Heart left ventricle (tissue), 16 donors: Measurements from ENCODE around the gene TMEM185A. TPM values are rescaled to one million over a fixed set of nuclear protein-coding genes. Genes with fewer than 3 reads are reported as not detected.
"Not testable (repeated sequence)": the region's sequence is repeated elsewhere in the genome, so short reads cannot be mapped to it uniquely, and the experiment has no call there.

ENCODE experiments used
- ATAC-seq, 4 donors: fragments of 200-7000 bp; cut with Tn5 transposase; one replicate each; pipeline ENCODE4 v1.9.1; 2020 to 2022; ENCODE audit warnings: moderate library complexity in 4 of 4, mild to moderate bottlenecking in 3 of 4, moderate number of reproducible peaks in 1 of 4
- DNase-seq, 5 donors: peaks; one replicate each; pipeline ENCODE4 v3.0.0-alpha.2; 2020
- H3K27ac ChIP-seq, 12 donors: fragments of 200-600 bp; sonication (generic) in 4 of 12; one replicate each; pipeline versions ENCODE4 v1.5.0 to v1.8.0; 2016 to 2022; ENCODE audit warnings: mild to moderate bottlenecking in 2 of 12
- H3K27me3 ChIP-seq, 9 donors: fragments of 200-600 bp; sonication (generic) in 2 of 9; one replicate each; pipeline versions ENCODE4 v1.5.1 to v1.8.0; 2016 to 2022; ENCODE audit warnings: mild to moderate bottlenecking in 3 of 9
- H3K36me3 ChIP-seq, 9 donors: fragments of 200-600 bp; sonication (generic) in 2 of 9; one replicate each; pipeline versions ENCODE4 v1.5.0 to v1.8.0; 2018 to 2022; ENCODE audit warnings: mild to moderate bottlenecking in 2 of 9
- H3K4me1 ChIP-seq, 12 donors: fragments of 200-600 bp; sonication (generic) in 4 of 12; one replicate each; pipeline versions ENCODE4 v1.5.0 to v1.8.0; 2016 to 2022; ENCODE audit warnings: mild to moderate bottlenecking in 3 of 12
- H3K4me3 ChIP-seq, 12 donors: fragments of 200-600 bp; sonication (generic) in 4 of 12; one replicate each; pipeline versions ENCODE4 v1.5.0 to v1.8.0; 2017 to 2022; ENCODE audit warnings: mild to moderate bottlenecking in 9 of 12, moderate library complexity in 4 of 12
- H3K9me3 ChIP-seq, 12 donors: fragments of 200-600 bp; sonication (generic) in 4 of 12; one replicate each; pipeline versions ENCODE4 v1.5.0 to v1.8.0; 2016 to 2022; ENCODE audit warnings: mild to moderate bottlenecking in 1 of 12
- POLR2A ChIP-seq, 2 donors: fragments of 450-650 bp; IDR thresholded peaks; one replicate each; pipeline ENCODE4 v1.6.1; 2017; ENCODE audit warnings: antibody characterized with exemption in 2 of 2, mild to moderate bottlenecking in 2 of 2, moderate library complexity in 2 of 2
- WGBS, 4 donors: extraction: QIAGEN DNeasy Blood & Tissue Kit in 2 of 4; methylation state at CpG; one replicate each; pipeline versions ENCODE4 v1.1.5 to v1.1.7; 2013 to 2018; 5-methylcytosine and 5-hydroxymethylcytosine counted together
- intact Hi-C, 10 donors: fragments of 100-400 bp; cut with DNase I; formaldehyde crosslinking; loops; one replicate each; pipeline versions ENCODE4 v1.11.1 to v1.14.2; 2022
- polyA plus RNA-seq, 2 donors: library from polyadenylated mRNA; stranded (reverse); fragments of 200-250 nt; gene quantifications; one replicate each; pipeline ENCODE4 v1.2.3, GENCODE V29; 2013
- total RNA-seq, 9 donors: library from RNA; depleted of rRNA in 2 of 9; stranded (reverse); fragments of >200 nt in 2 of 9; fragmentation: NEBNext Ultra II Directional in 3 of 9; extraction: Animal tissue kit (Norgen Biotek cat#: 25700) in 3 of 9; gene quantifications; one replicate each; pipeline versions ENCODE4 v1.1.0 to v1.2.4, GENCODE V29; 2016 to 2023
- TF ChIP-seq, protein P1 (sequence below), 12 donors: fragments of 200-600 bp; sonication (generic) in 4 of 12; IDR thresholded peaks; one replicate each; pipeline versions ENCODE4 v1.5.0 to v1.8.0; 2018 to 2022; ENCODE audit warnings: antibody characterized with exemption in 12 of 12, mild to moderate bottlenecking in 5 of 12
- donor health status: ischemic (EF 13 %, LVEDD 7.1; RV severe dilation, severe dysfunction).
- donor health status: healthy with polysubstance abuse.
- donor health status: DM: no; HTN: yes; CAD: no.
- donor health status: DM: no; HTN: no; CAD: no.
- donor health status: ischemic (EF 25% LVEDD 6.9; RV normal size, moderate dysfunction).
- donor health status: ischemic (EF 25% LVEDD 5.7; RV mildly dilated, moderate dysfunction).
- donor health status: healthy.
- donor health status: DM: yes; HTN: yes; CAD: no.
- donor health status: ischemic (EF 35%, LVEDD 5.7; RV mildly dilated, moderate dysfunction).
- donor health status: nonischemic (EF 11% LVEDD 7.7; RV severe dilation, severe dysfunction).
- donor health status: DM: yes; HTN: yes; CAD: no.
- donor health status: PGD.
- donor health status: ischemic (EF 29% LVEDD 5.4; RV normal size, mild dysfunction).
- donor health status: nonischemic (EF 23%, LVEDD 6.1; RV moderate dilation, normal function).

Gene TMEM185A
- total and polyA plus RNA-seq, 11 donors = 17.6 to 39.2 (median 32.9) TPM

DNA sequence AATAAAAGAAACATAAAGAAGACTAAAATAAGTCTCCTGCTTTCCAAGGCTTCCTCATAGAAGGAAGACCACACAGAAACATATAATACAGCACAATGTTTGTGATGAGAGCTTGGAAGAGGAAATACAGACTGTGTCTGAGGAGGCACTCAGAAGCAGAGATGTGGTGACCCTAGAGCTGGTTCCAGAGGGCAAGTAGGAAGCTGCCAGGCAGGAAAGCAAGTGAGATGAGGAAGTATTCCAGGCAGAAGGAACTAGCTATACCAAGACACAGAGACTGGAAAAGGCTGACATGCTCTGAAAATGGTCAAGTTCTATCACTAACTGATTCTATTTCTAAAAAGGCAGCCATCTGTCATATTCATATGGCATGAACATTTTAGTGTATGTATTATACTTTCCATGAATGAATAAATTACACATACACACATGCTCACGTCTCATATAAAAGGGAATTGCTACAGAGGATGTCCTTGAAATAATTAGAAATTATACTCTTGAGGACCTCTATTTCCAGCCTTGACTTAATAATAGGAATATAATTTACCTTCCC, 19.9 kb downstream of the TMEM185A start:
- Histone ChIP-seq H3K27ac (no peak overlapping the region), H3K9me3 (no peaks in the 10 kb centered on the region), H3K4me1 (peaks cover 0 to 3% (median 0%) of the 10 kb centered on the region in 12 donors), H3K36me3 (peaks cover 0 to 17% (median 2%) of the 10 kb centered on the region in 9 donors), H3K4me3 (no peak overlapping the region), H3K27me3 (no peaks in the 10 kb centered on the region)
- DNase-seq (no peak), ATAC-seq (no peak)
- 39 to 87% (median 63%) methylated on average over 1 of the region's 1 CpG for WGBS, 4 donors
- intact Hi-C loops = no loop called here
- TF ChIP-seq, protein P1, sequence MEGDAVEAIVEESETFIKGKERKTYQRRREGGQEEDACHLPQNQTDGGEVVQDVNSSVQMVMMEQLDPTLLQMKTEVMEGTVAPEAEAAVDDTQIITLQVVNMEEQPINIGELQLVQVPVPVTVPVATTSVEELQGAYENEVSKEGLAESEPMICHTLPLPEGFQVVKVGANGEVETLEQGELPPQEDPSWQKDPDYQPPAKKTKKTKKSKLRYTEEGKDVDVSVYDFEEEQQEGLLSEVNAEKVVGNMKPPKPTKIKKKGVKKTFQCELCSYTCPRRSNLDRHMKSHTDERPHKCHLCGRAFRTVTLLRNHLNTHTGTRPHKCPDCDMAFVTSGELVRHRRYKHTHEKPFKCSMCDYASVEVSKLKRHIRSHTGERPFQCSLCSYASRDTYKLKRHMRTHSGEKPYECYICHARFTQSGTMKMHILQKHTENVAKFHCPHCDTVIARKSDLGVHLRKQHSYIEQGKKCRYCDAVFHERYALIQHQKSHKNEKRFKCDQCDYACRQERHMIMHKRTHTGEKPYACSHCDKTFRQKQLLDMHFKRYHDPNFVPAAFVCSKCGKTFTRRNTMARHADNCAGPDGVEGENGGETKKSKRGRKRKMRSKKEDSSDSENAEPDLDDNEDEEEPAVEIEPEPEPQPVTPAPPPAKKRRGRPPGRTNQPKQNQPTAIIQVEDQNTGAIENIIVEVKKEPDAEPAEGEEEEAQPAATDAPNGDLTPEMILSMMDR (IDR thresholded peaks at IDR 0.05) = no peak
- no peak for TF ChIP-seq POLR2A (IDR thresholded peaks at IDR 0.05)

DNA sequence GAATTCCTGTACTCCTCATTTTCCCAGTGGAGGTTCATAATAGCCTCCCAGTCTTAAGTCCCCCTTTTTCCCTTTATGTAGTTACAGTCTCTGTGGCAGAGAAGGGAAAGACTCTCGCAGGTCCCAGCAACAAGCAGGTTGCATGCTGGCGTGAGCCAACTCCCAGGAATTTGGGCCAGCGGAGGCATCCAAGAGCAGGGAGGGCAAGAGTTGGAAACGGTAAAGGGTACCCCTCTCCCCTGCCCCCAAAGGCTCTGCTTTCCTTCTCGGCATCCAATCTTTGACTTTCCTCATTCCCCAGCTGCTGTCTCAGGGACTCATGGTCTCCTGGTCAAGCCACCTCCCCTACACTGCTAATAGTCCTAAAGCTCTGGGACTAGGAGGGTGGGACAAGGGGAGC, 21.1 kb downstream of the TMEM185A start:
- Histone ChIP-seq H3K4me1 (peaks cover 0 to 6% (median 0%) of the 10 kb centered on the region in 12 donors), H3K27ac (no peak overlapping the region), H3K36me3 (peaks cover 0 to 19% (median 3%) of the 10 kb centered on the region in 9 donors), H3K4me3 (no peak overlapping the region), H3K9me3 (no peaks in the 10 kb centered on the region), H3K27me3 (no peaks in the 10 kb centered on the region)
- intact Hi-C loops = no loop called here
- 60 to 93% (median 74%) methylated on average over 5 of the region's 5 CpGs for WGBS, 4 donors
- no peak for DNase-seq
- no peak for ATAC-seq
- TF ChIP-seq POLR2A (IDR thresholded peaks at IDR 0.05) = no peak
- TF ChIP-seq, protein P1 (IDR thresholded peaks at IDR 0.05) = no peak

DNA sequence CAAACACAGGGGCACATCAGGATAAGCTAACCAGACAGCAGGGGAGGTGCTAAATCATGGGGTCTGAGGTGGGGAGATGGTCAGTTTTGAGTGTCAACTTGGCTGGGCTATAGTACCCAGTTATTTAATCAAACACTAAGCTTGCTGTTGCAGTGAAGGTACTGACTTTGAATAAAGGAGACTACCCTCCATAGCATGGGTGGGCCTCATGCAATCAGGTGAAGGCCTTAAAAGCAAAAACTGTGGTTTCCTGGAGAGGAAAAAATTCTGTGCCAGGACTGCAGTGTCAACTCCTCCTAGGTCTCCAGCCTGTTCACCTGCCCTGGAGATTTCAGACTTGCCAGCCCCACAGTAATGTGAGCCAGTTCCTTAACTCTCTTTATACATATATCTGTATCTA, 23.9 kb downstream of the TMEM185A start:
- Histone ChIP-seq H3K36me3 (peaks cover 0 to 33% (median 10%) of the 10 kb centered on the region in 9 donors), H3K4me3 (no peak overlapping the region), H3K4me1 (peaks cover 0 to 6% (median 0%) of the 10 kb centered on the region in 12 donors), H3K9me3 (no peaks in the 10 kb centered on the region), H3K27ac (no peak overlapping the region), H3K27me3 (no peaks in the 10 kb centered on the region)
- ATAC-seq = no peak
- no peak for DNase-seq
- intact Hi-C loops = no loop called here
- TF ChIP-seq, protein P1 (IDR thresholded peaks at IDR 0.05) = no peak

DNA sequence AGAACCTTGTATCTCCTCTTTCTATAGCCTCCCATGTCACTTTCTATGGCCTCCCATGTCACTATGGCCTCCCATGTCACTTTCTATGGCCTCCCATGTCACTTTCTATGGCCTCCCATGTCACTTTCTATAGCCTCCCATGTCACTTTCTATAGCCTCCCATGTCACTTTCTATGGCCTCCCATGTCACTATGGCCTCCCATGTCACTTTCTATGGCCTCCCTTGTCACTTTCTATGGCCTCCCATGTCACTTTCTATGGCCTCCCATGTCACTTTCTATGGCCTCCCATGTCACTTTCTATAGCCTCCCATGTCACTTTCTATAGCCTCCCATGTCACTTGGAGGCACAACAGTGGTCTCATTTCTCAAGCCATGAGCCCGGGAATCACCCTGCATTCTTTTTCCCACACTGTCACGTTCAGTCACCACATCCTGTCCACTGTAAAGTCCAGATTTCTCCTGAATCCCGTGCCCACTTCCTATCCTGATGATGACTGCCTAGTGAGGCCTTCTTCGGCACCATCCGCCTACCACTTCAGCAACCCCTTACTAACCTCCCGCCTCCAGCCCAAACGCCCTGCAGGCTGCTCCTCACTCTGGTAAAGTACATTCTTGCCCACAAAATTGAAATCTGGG, 26.2 kb downstream of the TMEM185A start:
- intact Hi-C loops, H3K4me1 ChIP-seq, H3K4me3 ChIP-seq, ATAC-seq, H3K27ac ChIP-seq, DNase-seq, H3K27me3 ChIP-seq, H3K9me3 ChIP-seq: not testable (repeated sequence)
- 73 to 89% (median 77%) methylated on average over 7 of the region's 7 CpGs for WGBS, 4 donors
- peaks cover 0 to 39% (median 10%) of the 10 kb centered on the region in 9 donors for H3K36me3 ChIP-seq

DNA sequence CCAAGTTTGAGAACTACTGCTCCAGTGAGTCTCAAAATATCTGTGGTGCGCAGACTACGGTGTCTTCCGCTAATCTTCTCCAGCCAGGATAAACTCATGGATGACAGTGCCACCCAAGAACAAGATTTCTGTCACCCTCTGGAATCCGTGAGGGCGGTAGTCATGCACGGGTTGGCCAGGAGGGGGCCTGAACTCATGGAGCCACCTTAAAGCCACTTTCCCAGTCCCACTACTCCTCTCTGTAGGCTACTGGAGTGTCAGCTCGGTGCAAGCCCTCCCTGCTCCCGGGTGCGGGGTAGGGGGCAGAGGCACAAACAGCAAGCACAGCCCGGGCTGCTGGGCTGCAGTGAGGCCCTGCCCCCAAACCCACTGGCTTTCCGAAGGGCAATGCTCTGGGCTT, 33.0 kb downstream of the TMEM185A start:
- H3K27me3 ChIP-seq, H3K4me1 ChIP-seq, H3K27ac ChIP-seq, intact Hi-C loops, H3K4me3 ChIP-seq, H3K9me3 ChIP-seq, DNase-seq: not testable (repeated sequence)
- 14 to 45% methylated on average over 3 of the region's 11 CpGs; no CpG with 5 or more reads in 2 of the 4 donors for WGBS, 4 donors
- ATAC-seq = peak in 2 of 4 donors; percentile 33 to 37
- H3K36me3 ChIP-seq = peaks cover 0 to 15% (median 3%) of the 10 kb centered on the region in 9 donors

GRCh38 chrX:149595943-149596342, 35.6 kb downstream of the TMEM185A start:
- H3K27me3 ChIP-seq, DNase-seq, H3K27ac ChIP-seq, H3K36me3 ChIP-seq, intact Hi-C loops, H3K4me1 ChIP-seq, H3K4me3 ChIP-seq, ATAC-seq, H3K9me3 ChIP-seq: not testable (repeated sequence)
- no CpG with 5 or more reads among the region's 7 CpGs for WGBS, 4 donors

DNA sequence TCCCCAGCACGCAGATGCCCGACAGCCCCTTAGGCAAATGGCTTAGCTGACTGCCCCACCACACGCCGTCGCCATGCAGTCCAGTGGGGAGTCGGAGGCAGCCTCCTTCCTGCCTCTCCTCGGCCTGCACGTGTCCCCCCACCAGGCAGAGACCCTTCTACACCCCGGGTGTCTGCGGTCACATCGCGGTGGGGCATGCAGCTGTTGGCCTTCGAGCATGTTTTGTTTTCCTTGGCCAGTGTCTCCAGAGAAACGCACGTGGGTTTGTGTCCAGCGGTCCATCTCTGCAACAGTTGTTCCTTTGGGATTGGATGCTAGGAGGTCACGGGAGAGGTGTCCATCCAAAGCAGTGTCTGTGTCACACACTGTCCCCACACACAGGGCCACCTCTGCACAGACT, 36.4 kb downstream of the TMEM185A start, which contains the start of gene HSFX2:
Gene HSFX2 (minus strand): TSS at position 101 of the 400 bp plus-strand sequence. CDS start 614 bp downstream, outside the sequence.
- H3K4me3 ChIP-seq, H3K4me1 ChIP-seq, H3K27me3 ChIP-seq, ATAC-seq, H3K36me3 ChIP-seq, H3K9me3 ChIP-seq, intact Hi-C loops, H3K27ac ChIP-seq, DNase-seq: not testable (repeated sequence)
- WGBS, 4 donors = no CpG with 5 or more reads among the region's 17 CpGs

- intact Hi-C loops, H3K4me3 ChIP-seq, H3K4me1 ChIP-seq, H3K9me3 ChIP-seq, H3K27ac ChIP-seq, H3K36me3 ChIP-seq, DNase-seq, H3K27me3 ChIP-seq, ATAC-seq: not testable (repeated sequence)
- WGBS, 4 donors = no CpG with 5 or more reads among the region's 7 CpGs
Observed at GRCh38 chrX:149590993-149591392, 40.6 kb downstream of the TMEM185A start.
